IMR-90 (cell line): ENCODE measurements around the gene SYNGR3. TPM values are rescaled to one million over a fixed set of nuclear protein-coding genes. Genes with fewer than 3 reads are reported as not detected.

Source experiments
- ATAC-seq: fragments of 200-7000 bp; cut with Tn5 transposase; 2 replicates; pipeline ENCODE4 v1.9.1; 2020; ENCODE audit warnings: low read depth, mild to moderate bottlenecking, moderate library complexity
- BruUV-seq: library from RNA; stranded (reverse); fragments of 400-500 nt; replicated peaks from 2 replicates; lab custom pipeline; 2021; lab: Mats Ljungman, UMichigan
- CTCF ChIA-PET: fragments of 300-600 bp; formaldehyde crosslinking; extraction: SDS; loops from one replicate; lab custom pipeline; 2021; ENCODE audit warnings: antibody characterized with exemption; lab: Yijun Ruan, JAX
- POLR2A ChIA-PET: fragments of 300-600 bp; sonication (Branson Sonifier 250); formaldehyde crosslinking; loops from one replicate; lab custom pipeline; 2022; ENCODE audit warnings: antibody characterized with exemption; ENCODE audit not compliant: unreplicated experiment; lab: Charles Lee
- DNase-seq: peaks from one replicate; pipeline ENCODE4 v3.0.0; 2013
- H2AFZ ChIP-seq: replicated peaks from 2 replicates; pipeline ENCODE3; 2013; ENCODE audit warnings: low read length, mild to moderate bottlenecking; ENCODE audit not compliant: poor library complexity
- H2AK5ac ChIP-seq: 2 replicates; pipeline ENCODE4 v1.6.1; 2013; ENCODE audit warnings: low read depth, low read length, inconsistent platforms
- H2AK9ac ChIP-seq: replicated peaks from 2 replicates; pipeline ENCODE3; 2013; ENCODE audit warnings: mild to moderate bottlenecking, low read depth, low read length, moderate library complexity; ENCODE audit not compliant: poor library complexity
- H2BK120ac ChIP-seq: 2 replicates; pipeline ENCODE4 v1.6.1; 2013; ENCODE audit warnings: low read depth, low read length, inconsistent platforms
- H2BK15ac ChIP-seq: 3 replicates; pipeline ENCODE4 v1.6.1; 2013; ENCODE audit warnings: low read depth, low read length, inconsistent platforms
- H2BK20ac ChIP-seq: 2 replicates; pipeline ENCODE4 v1.6.1; 2013; ENCODE audit warnings: low read depth, mild to moderate bottlenecking, inconsistent platforms, low read length, moderate library complexity
- H2BK5ac ChIP-seq: 2 replicates; pipeline ENCODE4 v1.6.1; 2013; ENCODE audit warnings: mild to moderate bottlenecking, low read depth, low read length, inconsistent platforms; ENCODE audit not compliant: poor library complexity, severe bottlenecking
- H3K14ac ChIP-seq: replicated peaks from 2 replicates; pipeline ENCODE4 v1.6.1; 2013; ENCODE audit warnings: low read depth, low read length, inconsistent platforms
- H3K18ac ChIP-seq: 2 replicates; pipeline ENCODE4 v1.6.1; 2013; ENCODE audit warnings: low read depth, low read length, control low read depth
- H3K23ac ChIP-seq: 2 replicates; pipeline ENCODE4 v1.6.1; 2013; ENCODE audit warnings: low read depth, low read length, inconsistent platforms
- H3K27ac ChIP-seq: 2 replicates; pipeline ENCODE4 v1.5.1; 2013; ENCODE audit warnings: mild to moderate bottlenecking, control low read depth, low read length; ENCODE audit not compliant: insufficient read depth
- H3K27me3 ChIP-seq: 2 replicates; pipeline ENCODE4 v1.6.1; 2013; ENCODE audit warnings: low read length; ENCODE audit not compliant: control insufficient read depth, insufficient read depth
- H3K36me3 ChIP-seq: 2 replicates; pipeline ENCODE4 v1.6.1; 2013; ENCODE audit warnings: low read length, mixed read lengths; ENCODE audit not compliant: control insufficient read depth, insufficient read depth
- H3K4ac ChIP-seq: 2 replicates; pipeline ENCODE4 v1.6.1; 2013; ENCODE audit warnings: low read depth, low read length, inconsistent platforms
- H3K4me1 ChIP-seq: 2 replicates; pipeline ENCODE4 v1.6.1; 2013; ENCODE audit warnings: low read length, mixed read lengths; ENCODE audit not compliant: control insufficient read depth, insufficient read depth
- H3K4me2 ChIP-seq: 2 replicates; pipeline ENCODE4 v1.6.1; 2013; ENCODE audit warnings: low read depth, mild to moderate bottlenecking, control low read depth, low read length, moderate library complexity
- H3K4me3 ChIP-seq: 2 replicates; pipeline ENCODE4 v1.5.1; 2013; ENCODE audit warnings: low read depth, mild to moderate bottlenecking, control low read depth, low read length, moderate library complexity; ENCODE audit not compliant: insufficient read depth
- H3K56ac ChIP-seq: 2 replicates; pipeline ENCODE4 v1.6.1; 2013; ENCODE audit warnings: low read length, inconsistent platforms; ENCODE audit not compliant: insufficient read depth; ENCODE audit errors: extremely low read depth
- H3K79me1 ChIP-seq, 2 experiments: 2 replicates each; pipeline ENCODE4 v1.6.1; 2013; ENCODE audit warnings: low read length in 2 of 2, inconsistent platforms in 1 of 2, low read depth in 1 of 2
- H3K9ac ChIP-seq: 2 replicates; pipeline ENCODE4 v1.6.1; 2013; ENCODE audit warnings: low read depth, low read length, control low read depth
- H3K9me1 ChIP-seq: 2 replicates; pipeline ENCODE4 v1.6.1; 2013; ENCODE audit warnings: low read length, inconsistent platforms; ENCODE audit not compliant: insufficient read depth
- H3K9me3 ChIP-seq: 2 replicates; pipeline ENCODE4 v1.6.1; 2013; ENCODE audit warnings: low read length; ENCODE audit not compliant: control insufficient read depth, insufficient read depth
- H4K20me1 ChIP-seq: 2 replicates; pipeline ENCODE4 v1.6.1; 2013; ENCODE audit warnings: low read length, inconsistent platforms; ENCODE audit not compliant: insufficient read depth
- H4K5ac ChIP-seq: 2 replicates; pipeline ENCODE4 v1.6.1; 2013; ENCODE audit warnings: mild to moderate bottlenecking, low read depth, low read length, control low read depth
- H4K8ac ChIP-seq, 2 experiments: 2 replicates each; pipeline ENCODE4 v1.6.1; 2013; ENCODE audit warnings: low read depth in 2 of 2, low read length in 2 of 2, control low read depth in 1 of 2, inconsistent platforms in 1 of 2
- H4K91ac ChIP-seq: 2 replicates; pipeline ENCODE4 v1.6.1; 2013; ENCODE audit warnings: low read depth, low read length, inconsistent platforms; ENCODE audit not compliant: insufficient read depth
- CEBPB ChIP-seq: IDR thresholded peaks from 2 replicates; pipeline ENCODE4 v1.6.1; 2012; ENCODE audit warnings: low read depth, low read length, improper control_type of control experiment
- CTCF ChIP-seq: conservative IDR thresholded peaks from 2 replicates; pipeline ENCODE4 v1.5.1; 2012; ENCODE audit warnings: mild to moderate bottlenecking, low read depth, low read length, improper control_type of control experiment
- MXI1 ChIP-seq: IDR thresholded peaks from 2 replicates; pipeline ENCODE4 v1.6.1; 2012; ENCODE audit warnings: low read depth, mild to moderate bottlenecking, low read length, moderate library complexity, borderline replicate concordance
- NFE2L2 ChIP-seq: fragments of 150-350 bp; IDR thresholded peaks from 2 replicates; pipeline ENCODE4 v1.6.1; 2016; ENCODE audit warnings: low read depth, mild to moderate bottlenecking, low read length
- POLR2A ChIP-seq: IDR thresholded peaks from 2 replicates; pipeline ENCODE4 v1.6.1; 2012; ENCODE audit warnings: mild to moderate bottlenecking, low read depth, low read length
- RAD21 ChIP-seq: IDR thresholded peaks from 2 replicates; pipeline ENCODE4 v1.6.1; 2012; ENCODE audit warnings: low read length, improper control_type of control experiment
- RCOR1 ChIP-seq: IDR thresholded peaks from 2 replicates; pipeline ENCODE4 v1.6.1; 2012; ENCODE audit warnings: mild to moderate bottlenecking, low read length, improper control_type of control experiment; ENCODE audit not compliant: insufficient replicate concordance
- USF2 ChIP-seq: fragments of 150-350 bp; IDR thresholded peaks from 2 replicates; pipeline ENCODE4 v1.6.1; 2017; ENCODE audit warnings: mild to moderate bottlenecking, antibody characterized with exemption, low read length, low read depth
- WGBS, 2 experiments: methylation state at CpG; one replicate each; pipeline versions ENCODE4 v1.1.5 to v1.1.7; 2013; ENCODE audit warnings: missing lambda C conversion rate in 2 of 2; ENCODE audit not compliant: insufficient read length in 1 of 2; ENCODE audit errors: extremely low coverage in 2 of 2; 5-methylcytosine and 5-hydroxymethylcytosine counted together
- dilution Hi-C: fragments of 300-500 bp; cut with HindIII; formaldehyde crosslinking; loops from one replicate; pipeline ENCODE4 v1.14.3; 2018; ENCODE audit warnings: low sequenced_read_pairs; ENCODE audit not compliant: unreplicated experiment
- in situ Hi-C: fragments of 300-500 bp; cut with MboI; formaldehyde crosslinking; loops from 3 replicates; pipeline ENCODE4 v1.14.3; 2019; ENCODE audit warnings: low sequenced_read_pairs, inconsistent platforms, mixed read lengths
- intact Hi-C: fragments of 100-400 bp; cut with micrococcal nuclease; formaldehyde crosslinking; loops from 2 replicates; pipeline ENCODE4 v1.10.0; 2022
- polyA plus RNA-seq, 3 experiments: library from polyadenylated mRNA; depleted of rRNA; stranded (reverse); fragments of >200 nt; gene quantifications; 2 replicates each; pipeline ENCODE4 v1.2.3, GENCODE V29; 2012; ENCODE audit warnings: low replicate concordance in 1 of 3
- total RNA-seq: library from RNA; depleted of rRNA; stranded (reverse); fragments of >200 nt; gene quantifications from 2 replicates; pipeline ENCODE4 v1.2.3, GENCODE V29; 2012

The SYNGR3 gene
- total and polyA plus RNA-seq, 2 of the 4 experiments (the other 2 are of a cell fraction): 1.8 to 5.8 TPM

- peaks cover 66% of the 10 kb centered on the region for H4K20me1 ChIP-seq
- dilution Hi-C loops: no loop called here
- no peaks in the 10 kb centered on the region for H3K27me3 ChIP-seq
- no peak overlapping the region for H4K5ac ChIP-seq
- in situ Hi-C loops: no loop called here
- peaks cover 28% of the 10 kb centered on the region for H3K4me1 ChIP-seq
- H4K8ac ChIP-seq: no peak overlapping the region
- H2AK5ac ChIP-seq: peak overlapping the region; percentile 18; the same call in 1 of the 2 replicates
- H3K56ac ChIP-seq: no peak overlapping the region
- 0 out of 2 replicates have a peak overlapping the region, but pooled peaks have one; percentile 44 for H2BK120ac ChIP-seq
- peaks cover 21% of the 10 kb centered on the region for H3K36me3 ChIP-seq
- no peak for TF ChIP-seq MXI1
- TF ChIP-seq CTCF: no peak
- no peak for TF ChIP-seq POLR2A
- TF ChIP-seq USF2: no peak
- no peak for TF ChIP-seq CEBPB
- no peak for TF ChIP-seq RCOR1
- TF ChIP-seq RAD21: no peak
- TF ChIP-seq NFE2L2: no peak
- H3K18ac ChIP-seq: no peak overlapping the region
- H3K4me2 ChIP-seq: peak overlapping the region; percentile 46; the same call in 1 of the 2 replicates
- no peak for DNase-seq
- CTCF ChIA-PET: interaction anchor here (1.4 kb wide), 1 partner anchor 133 kb away, joined by 4 read pairs; no protein-coding TSS in a partner anchor
- no peak overlapping the region for H3K14ac ChIP-seq
- H3K9me1 ChIP-seq: peaks cover 8% of the 10 kb centered on the region; the same call in 1 of the 2 replicates
- no peak for ATAC-seq
- 78% methylated on average over 6 of the region's 16 CpGs; no CpG with 5 or more reads in 1 of the 2 experiments for WGBS, 2 experiments
- H3K4me3 ChIP-seq: no peak overlapping the region
- no peak overlapping the region for H2AK9ac ChIP-seq
- intact Hi-C loops: no loop called here
- no peak overlapping the region for H4K91ac ChIP-seq
- peak overlapping the region; percentile 9; the same call in 1 of the 2 replicates for H3K9ac ChIP-seq
- POLR2A ChIA-PET: no interaction called here
- peaks cover 18 to 78% of the 10 kb centered on the region in 2 experiments; a peak in 3 of 4 replicates for H3K79me1 ChIP-seq
- peak overlapping the region; percentile 53 for H2AFZ ChIP-seq
- H3K9me3 ChIP-seq: no peaks in the 10 kb centered on the region
- no peak overlapping the region for H2BK20ac ChIP-seq
- no peak overlapping the region for H2BK5ac ChIP-seq
- H2BK15ac ChIP-seq: no peak overlapping the region
- no peak overlapping the region for H3K4ac ChIP-seq
- no TSS peak for BruUV-seq
- peak overlapping the region; percentile 17 for H3K27ac ChIP-seq
- H3K23ac ChIP-seq: peak overlapping the region; percentile 80; the same call in 1 of the 2 replicates
Measured at GRCh38 chr16:2007081-2007836, 17.5 kb downstream of the SYNGR3 start.
